Activated CD4-positive, alpha-beta T cell treated with anti-CD3 and anti-CD28 coated beads, Interleukin-2, amount 50 U/mL, for 1 hour (primary cell): ENCODE results near the gene TCF7L2.

Experiments
- DNase-seq: peaks from one replicate; pipeline ENCODE4 v3.0.0-alpha.2; 2020

TCF7L2 gene

GRCh38 chr10:113073549-113074189, 123.6 kb downstream of the TCF7L2 start:
- no peak for DNase-seq

- DNase-seq = no peak
Observed at GRCh38 chr10:113076949-113077348, 126.9 kb downstream of the TCF7L2 start.

- DNase-seq = no peak
Observed at GRCh38 chr10:113078282-113078907, 128.3 kb downstream of the TCF7L2 start.

- DNase-seq = no peak
Observed at GRCh38 chr10:113080061-113080924, 130.2 kb downstream of the TCF7L2 start.

GRCh38 chr10:113080925-113081229, 130.8 kb downstream of the TCF7L2 start:
- DNase-seq = no peak

GRCh38 chr10:113084031-113084430, 134.0 kb downstream of the TCF7L2 start:
- DNase-seq = no peak

- no peak for DNase-seq
Observed at GRCh38 chr10:113085776-113086175, 135.7 kb downstream of the TCF7L2 start.

GRCh38 chr10:113086282-113086681, 136.2 kb downstream of the TCF7L2 start:
- no peak for DNase-seq

GRCh38 chr10:113087165-113088029, 137.3 kb downstream of the TCF7L2 start:
- DNase-seq = no peak

GRCh38 chr10:113088194-113088593, 138.1 kb downstream of the TCF7L2 start:
- no peak for DNase-seq

- no peak for DNase-seq
Observed at GRCh38 chr10:113089551-113089950, 139.5 kb downstream of the TCF7L2 start.

GRCh38 chr10:113091920-113092319, 141.9 kb downstream of the TCF7L2 start:
- DNase-seq = no peak

- no peak for DNase-seq
Observed at GRCh38 chr10:113093188-113094113, 143.4 kb downstream of the TCF7L2 start.

- DNase-seq = no peak
Observed at GRCh38 chr10:113094114-113094486, 144.1 kb downstream of the TCF7L2 start.

GRCh38 chr10:113095419-113096127, 145.5 kb downstream of the TCF7L2 start:
- DNase-seq = no peak

- DNase-seq = no peak
Observed at GRCh38 chr10:113096128-113096996, 146.3 kb downstream of the TCF7L2 start.

GRCh38 chr10:113097036-113097435, 147.0 kb downstream of the TCF7L2 start:
- DNase-seq = no peak

GRCh38 chr10:113099431-113100183, 149.6 kb downstream of the TCF7L2 start:
- no peak for DNase-seq

GRCh38 chr10:113100281-113100680, 150.2 kb downstream of the TCF7L2 start:
- no peak for DNase-seq
